Transverse colon (tissue), 3 donors: ENCODE measurements around the gene ZBTB16.

Experiments used
- POLR2A ChIP-seq: fragments of 450-650 bp; IDR thresholded peaks from one replicate; pipeline ENCODE4 v1.6.1; 2016; ENCODE audit warnings: antibody characterized with exemption, mild to moderate bottlenecking, moderate library complexity
- POLR2AphosphoS5 ChIP-seq, 3 donors: sonication (generic); formaldehyde crosslinking; IDR thresholded peaks; one replicate each; pipeline ENCODE4 v1.6.1; 2016; ENCODE audit warnings: antibody characterized with exemption in 3 of 3

GRCh38 chr11:114242032-114242431, 182.5 kb downstream of the ZBTB16 start:
- no peak for TF ChIP-seq POLR2A
- TF ChIP-seq POLR2AphosphoS5 (IDR thresholded peaks at IDR 0.05), result no peak
